OCI-M2 (cell line): ENCODE measurements around the gene TRPC4AP.

Source experiments
- DNase-seq: peaks from one replicate; lab custom pipeline; 2025; ENCODE audit not compliant: unreplicated experiment; lab: John Stamatoyannopoulos, UW

Gene TRPC4AP

GRCh38 chr20:34971561-34972235, 120.9 kb downstream of the TRPC4AP start:
- DNase-seq = no peak

DNA sequence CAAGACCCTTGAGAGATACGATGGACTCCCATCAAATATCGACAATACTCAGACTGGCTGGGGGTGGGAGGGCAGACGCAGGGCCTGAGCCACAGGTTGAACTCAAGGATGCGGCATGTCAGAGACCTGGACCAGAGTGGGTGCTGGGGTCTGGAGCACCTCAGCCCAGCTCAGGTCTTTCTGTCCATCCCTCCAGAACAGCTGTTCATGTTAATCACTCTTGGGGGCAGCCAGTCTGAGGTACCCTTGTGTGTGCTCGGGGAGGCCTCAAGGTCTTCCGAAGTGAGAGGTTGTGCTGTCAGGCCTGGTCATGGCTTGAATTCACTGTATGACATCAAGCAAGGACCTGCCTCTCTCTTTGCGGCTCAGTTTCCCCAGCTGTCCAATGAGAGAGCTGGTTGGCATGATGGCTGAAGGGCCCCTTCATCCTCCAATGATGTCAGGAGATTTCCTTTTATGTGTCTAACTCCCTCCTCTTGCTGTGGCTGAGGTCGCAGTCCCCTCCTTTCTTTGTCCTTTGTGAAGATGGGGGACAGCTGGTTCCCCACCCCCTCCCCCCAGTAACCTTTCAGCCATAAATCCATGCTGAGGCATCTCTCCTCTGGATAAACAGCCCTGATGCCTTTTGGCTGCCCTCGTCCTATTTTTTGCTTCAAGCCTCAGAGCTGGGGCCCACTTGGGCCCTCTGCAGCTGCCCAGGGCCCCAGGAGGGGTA, 121.6 kb downstream of the TRPC4AP start:
- no peak for DNase-seq

DNA sequence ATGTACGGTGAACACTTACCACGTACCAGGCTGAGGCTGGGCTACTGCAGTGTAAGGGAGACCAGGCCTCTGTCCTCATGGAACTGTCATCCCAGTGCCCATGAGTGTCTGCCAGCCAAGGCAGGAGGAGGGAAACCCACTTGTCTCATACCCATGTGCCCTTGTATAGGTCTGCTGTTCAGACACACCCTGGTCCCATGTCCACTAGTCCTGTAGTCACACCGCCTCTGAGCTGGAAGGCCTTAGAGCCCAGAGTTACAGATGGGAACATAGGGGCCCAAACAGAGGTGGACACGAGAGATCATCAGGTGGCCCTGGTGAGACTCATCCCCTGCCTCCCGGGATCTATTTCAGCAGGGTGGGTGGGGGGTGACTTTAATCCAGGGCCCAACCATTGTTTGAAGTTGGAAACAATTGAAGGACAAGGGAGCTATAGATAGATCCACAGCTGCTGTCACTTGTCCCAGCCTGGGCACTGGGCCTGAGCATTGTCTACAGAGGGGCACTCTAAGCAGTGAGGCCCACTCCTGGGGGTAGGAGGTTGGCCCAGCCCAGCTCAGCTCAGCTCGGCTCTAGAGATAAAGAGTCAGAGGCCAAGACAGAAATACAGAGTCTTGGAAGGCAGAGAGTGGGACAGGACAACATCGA, 122.3 kb downstream of the TRPC4AP start:
- no peak for DNase-seq

GRCh38 chr20:34968042-34968775, 124.4 kb downstream of the TRPC4AP start:
- no peak for DNase-seq

DNA sequence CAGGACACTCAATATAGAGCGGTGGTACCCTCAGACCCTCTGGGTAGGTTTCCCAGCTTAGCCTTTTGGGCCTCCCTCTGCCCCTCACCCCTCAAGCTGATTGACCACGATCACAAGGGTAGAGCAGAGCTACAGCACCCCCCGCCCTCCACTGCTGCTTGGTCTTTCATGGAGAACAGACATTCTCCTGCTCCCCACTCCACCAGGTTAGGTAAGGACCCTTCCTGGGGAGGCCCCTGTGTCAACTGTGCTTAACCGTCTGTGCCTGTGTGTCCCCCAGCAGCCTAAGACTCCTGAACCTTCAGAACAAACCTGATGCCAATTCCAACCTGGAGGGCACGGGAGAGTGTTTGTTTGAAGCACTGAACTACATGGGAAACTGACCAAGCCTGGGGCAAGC, 125.2 kb downstream of the TRPC4AP start:
- no peak for DNase-seq

DNA sequence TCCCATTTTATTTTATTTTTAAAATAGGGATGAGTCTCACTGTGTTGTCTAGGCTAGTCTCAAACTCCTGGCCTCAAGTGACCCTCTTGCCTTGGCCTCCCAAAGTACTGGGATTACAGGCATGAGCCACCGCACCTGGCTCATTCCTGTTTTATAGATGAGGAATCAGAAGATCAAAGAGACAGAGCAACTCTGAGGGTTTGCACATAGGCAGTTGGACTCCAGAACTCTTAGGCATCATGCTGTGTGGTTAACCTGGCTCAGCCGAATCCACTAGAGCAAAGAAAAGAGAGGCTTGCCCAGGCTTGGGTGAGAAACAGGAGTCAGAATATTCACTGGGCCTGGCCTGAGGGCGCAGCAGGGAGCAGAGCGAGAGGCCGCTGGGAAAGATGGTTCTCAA, 127.6 kb downstream of the TRPC4AP start:
- no peak for DNase-seq

- DNase-seq = no peak
Observed at GRCh38 chr20:34964486-34964885, 128.1 kb downstream of the TRPC4AP start.

- no peak for DNase-seq
Observed at GRCh38 chr20:34956751-34957472, 135.7 kb downstream of the TRPC4AP start.

GRCh38 chr20:34956041-34956458, 136.6 kb downstream of the TRPC4AP start:
- no peak for DNase-seq

- peak; percentile 93 for DNase-seq
Observed at GRCh38 chr20:34955231-34956040, 137.2 kb downstream of the TRPC4AP start, which contains the start of the genes GSS and MYH7B. GSS (minus strand) TSS chr20:34955806; CDS start chr20:34951852, 3,954 bp downstream. MYH7B (plus strand) TSS chr20:34955868; CDS start chr20:34978006, 22,138 bp downstream.

GRCh38 chr20:34954904-34955230, 137.7 kb downstream of the TRPC4AP start:
- DNase-seq = no peak

- no peak for DNase-seq
Observed at GRCh38 chr20:34953960-34954359, 138.6 kb downstream of the TRPC4AP start.

- no peak for DNase-seq
Observed at GRCh38 chr20:34952671-34953070, 139.9 kb downstream of the TRPC4AP start.
